A673 (cell line): Measurements from ENCODE around the gene TBC1D5. TPM values are rescaled to one million over a fixed set of nuclear protein-coding genes. Genes with fewer than 3 reads are reported as not detected.

Experiments used
- BruUV-seq: library from RNA; stranded (reverse); fragments of 400-500 nt; replicated peaks from 2 replicates; lab custom pipeline; 2021; lab: Mats Ljungman, UMichigan
- CTCF ChIA-PET: fragments of 300-600 bp; sonication (Branson Sonifier 250); formaldehyde crosslinking; loops from one replicate; lab custom pipeline; 2022; ENCODE audit warnings: antibody characterized with exemption; lab: Charles Lee
- POLR2A ChIA-PET: fragments of 300-600 bp; sonication (Branson Sonifier 250); formaldehyde crosslinking; loops from one replicate; lab custom pipeline; 2022; ENCODE audit warnings: antibody characterized with exemption; ENCODE audit not compliant: low non-redundant PET; lab: Charles Lee
- DNase-seq: peaks from one replicate; pipeline ENCODE4 v3.0.0-alpha.2; 2015; ENCODE audit warnings: low spot score
- H3K27ac ChIP-seq: fragments of 200-600 bp; sonication (generic); 2 replicates; pipeline ENCODE4 v1.5.1; 2016; ENCODE audit warnings: mixed run types, low read depth, mild to moderate bottlenecking, mixed read lengths, antibody characterized with exemption, low read length; ENCODE audit not compliant: poor library complexity, severe bottlenecking
- H3K27me3 ChIP-seq: fragments of 200-600 bp; sonication (generic); replicated peaks from 2 replicates; pipeline ENCODE4 v1.6.1; 2017; ENCODE audit warnings: mixed run types, low read depth, mild to moderate bottlenecking, mixed read lengths, antibody characterized with exemption, low read length; ENCODE audit not compliant: insufficient read depth, poor library complexity
- H3K36me3 ChIP-seq: fragments of 200-600 bp; sonication (generic); 2 replicates; pipeline ENCODE4 v1.6.1; 2016; ENCODE audit warnings: mixed run types, mild to moderate bottlenecking, mixed read lengths, antibody characterized with exemption, low read length; ENCODE audit not compliant: insufficient read depth, poor library complexity, severe bottlenecking
- H3K4me1 ChIP-seq: fragments of 200-600 bp; sonication (generic); 2 replicates; pipeline ENCODE4 v1.6.1; 2017; ENCODE audit warnings: mixed run types, mild to moderate bottlenecking, mixed read lengths, antibody characterized with exemption, low read length; ENCODE audit not compliant: insufficient read depth, poor library complexity, severe bottlenecking
- H3K4me3 ChIP-seq: fragments of 200-600 bp; sonication (generic); 2 replicates; pipeline ENCODE4 v1.5.1; 2016; ENCODE audit warnings: low read depth, mixed run types, mild to moderate bottlenecking, mixed read lengths, low read length; ENCODE audit not compliant: poor library complexity, severe bottlenecking
- H3K9me3 ChIP-seq: fragments of 200-600 bp; sonication (generic); 2 replicates; pipeline ENCODE4 v1.6.1; 2016; ENCODE audit warnings: mixed run types, low read depth, mild to moderate bottlenecking, mixed read lengths, antibody characterized with exemption, low read length; ENCODE audit not compliant: poor library complexity, severe bottlenecking
- EZH2 ChIP-seq: fragments of 200-600 bp; sonication (generic); IDR thresholded peaks from 2 replicates; pipeline ENCODE4 v1.6.1; 2017; ENCODE audit warnings: borderline replicate concordance, low read depth, mild to moderate bottlenecking, mixed read lengths, antibody characterized with exemption, low read length; ENCODE audit not compliant: poor library complexity, severe bottlenecking
- intact Hi-C: fragments of 100-400 bp; cut with micrococcal nuclease; formaldehyde crosslinking; loops from one replicate; pipeline ENCODE4 v1.10.0; 2022; ENCODE audit not compliant: unreplicated experiment
- total RNA-seq: library from RNA; stranded (reverse); gene quantifications from 2 replicates; pipeline ENCODE4 v1.2.3, GENCODE V29; 2021
- TF ChIP-seq, protein P1 (sequence below): fragments of 300-800, 200-600 bp; sonication (generic); conservative IDR thresholded peaks from 2 replicates; pipeline ENCODE4 v1.5.1; 2017; ENCODE audit warnings: low read depth, mild to moderate bottlenecking, antibody characterized with exemption, low read length, moderate library complexity, mixed read lengths

The TBC1D5 gene
- total RNA-seq, 1 experiment from 2014 or later = 40.7 TPM

DNA sequence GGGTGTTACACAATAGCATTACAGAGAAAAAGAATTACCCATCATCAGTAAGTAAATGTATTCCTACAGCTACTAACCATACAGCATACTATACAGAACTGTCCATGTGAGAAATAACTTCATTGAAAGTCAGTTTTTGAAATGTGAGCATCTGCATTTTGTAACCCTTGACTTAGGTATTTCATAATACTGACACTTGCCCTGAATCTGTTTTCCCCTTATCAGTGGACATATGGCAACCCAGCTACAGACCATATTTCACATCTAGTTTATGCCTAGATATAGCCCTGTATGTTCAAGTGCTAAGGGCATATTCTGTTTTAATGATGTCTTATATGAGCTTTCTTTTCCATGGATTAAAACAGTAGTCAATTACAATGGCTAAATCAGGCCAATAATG is 297.6 kb downstream of the TBC1D5 start:
- no peaks in the 10 kb centered on the region for H3K36me3 ChIP-seq

DNA sequence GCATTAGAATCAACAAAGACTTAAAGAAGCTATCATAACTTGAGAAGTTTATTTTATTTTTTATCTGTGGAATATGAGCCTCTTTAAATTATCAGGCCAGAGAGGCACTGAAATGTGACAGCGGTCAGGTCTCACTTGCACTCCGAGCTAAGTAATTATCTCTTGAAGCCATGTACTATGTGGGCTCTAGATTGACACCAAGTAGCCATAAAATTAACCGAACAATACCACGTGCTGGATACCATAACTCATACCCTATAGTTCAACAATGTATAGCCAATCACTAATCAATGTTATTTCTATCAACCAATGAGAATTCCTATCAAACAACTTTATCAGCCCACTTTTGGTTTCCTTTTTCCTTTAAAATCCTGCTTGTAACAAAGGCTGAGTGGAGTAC is 299.3 kb downstream of the TBC1D5 start:
- no peaks in the 10 kb centered on the region for H3K9me3 ChIP-seq
- TF ChIP-seq, protein P1, sequence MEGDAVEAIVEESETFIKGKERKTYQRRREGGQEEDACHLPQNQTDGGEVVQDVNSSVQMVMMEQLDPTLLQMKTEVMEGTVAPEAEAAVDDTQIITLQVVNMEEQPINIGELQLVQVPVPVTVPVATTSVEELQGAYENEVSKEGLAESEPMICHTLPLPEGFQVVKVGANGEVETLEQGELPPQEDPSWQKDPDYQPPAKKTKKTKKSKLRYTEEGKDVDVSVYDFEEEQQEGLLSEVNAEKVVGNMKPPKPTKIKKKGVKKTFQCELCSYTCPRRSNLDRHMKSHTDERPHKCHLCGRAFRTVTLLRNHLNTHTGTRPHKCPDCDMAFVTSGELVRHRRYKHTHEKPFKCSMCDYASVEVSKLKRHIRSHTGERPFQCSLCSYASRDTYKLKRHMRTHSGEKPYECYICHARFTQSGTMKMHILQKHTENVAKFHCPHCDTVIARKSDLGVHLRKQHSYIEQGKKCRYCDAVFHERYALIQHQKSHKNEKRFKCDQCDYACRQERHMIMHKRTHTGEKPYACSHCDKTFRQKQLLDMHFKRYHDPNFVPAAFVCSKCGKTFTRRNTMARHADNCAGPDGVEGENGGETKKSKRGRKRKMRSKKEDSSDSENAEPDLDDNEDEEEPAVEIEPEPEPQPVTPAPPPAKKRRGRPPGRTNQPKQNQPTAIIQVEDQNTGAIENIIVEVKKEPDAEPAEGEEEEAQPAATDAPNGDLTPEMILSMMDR = no peak
- TF ChIP-seq EZH2 = no peak
- no peak overlapping the region for H3K27ac ChIP-seq
- DNase-seq = no peak
- H3K27me3 ChIP-seq = no peaks in the 10 kb centered on the region
- CTCF ChIA-PET = no interaction called here
- H3K4me1 ChIP-seq = no peaks in the 10 kb centered on the region
- POLR2A ChIA-PET = no interaction called here
- no peak overlapping the region for H3K4me3 ChIP-seq
- no peaks in the 10 kb centered on the region for H3K36me3 ChIP-seq
- intact Hi-C loops = no loop called here
- BruUV-seq = no TSS peak

More for the DNA sequence above, 297.6 kb downstream of the TBC1D5 start:
- no peaks in the 10 kb centered on the region for H3K4me1 ChIP-seq
- no peak for DNase-seq
- BruUV-seq = no TSS peak
- H3K27ac ChIP-seq = no peak overlapping the region
- intact Hi-C loops = no loop called here
- TF ChIP-seq, protein P1 = no peak
- H3K27me3 ChIP-seq = no peaks in the 10 kb centered on the region
- no peak overlapping the region for H3K4me3 ChIP-seq
- H3K9me3 ChIP-seq = no peaks in the 10 kb centered on the region
- CTCF ChIA-PET = no interaction called here
- POLR2A ChIA-PET = no interaction called here

DNA sequence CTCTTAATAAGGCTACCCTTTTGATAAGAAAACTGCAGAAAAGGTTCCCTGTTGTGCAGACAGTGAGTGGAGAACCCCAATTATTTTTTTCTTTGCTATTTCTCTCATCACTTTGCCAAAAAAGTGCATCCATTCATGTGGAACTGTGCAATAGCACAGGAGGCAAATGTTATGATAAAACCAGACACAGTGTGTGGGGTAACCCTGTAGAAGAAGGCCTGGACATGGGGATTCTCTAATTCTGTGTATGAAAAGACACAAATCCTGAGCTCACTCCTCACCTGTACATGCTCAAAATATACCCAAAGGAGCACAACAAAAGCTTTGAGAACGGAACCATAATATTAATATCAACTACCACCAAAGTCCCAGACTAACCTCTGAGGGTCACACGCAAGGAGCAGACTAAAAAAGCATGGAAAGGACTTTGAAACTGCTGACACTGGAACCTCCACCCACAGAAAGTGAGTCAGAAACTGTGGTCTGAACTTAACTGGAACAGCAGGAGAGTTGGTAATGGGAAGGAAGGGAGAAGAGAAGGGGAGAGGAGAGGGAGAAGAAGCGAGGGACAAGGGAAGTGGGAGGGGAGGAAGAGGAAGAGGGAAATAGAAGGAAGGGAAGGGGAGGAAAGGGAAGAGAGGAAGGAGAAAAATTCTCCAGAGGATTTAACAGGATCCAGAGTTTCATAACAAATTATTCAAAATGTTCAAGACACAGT is 299.9 kb downstream of the TBC1D5 start:
- no peak overlapping the region for H3K4me3 ChIP-seq
- H3K36me3 ChIP-seq = no peaks in the 10 kb centered on the region
- H3K4me1 ChIP-seq = no peaks in the 10 kb centered on the region
- no peaks in the 10 kb centered on the region for H3K9me3 ChIP-seq
- CTCF ChIA-PET = no interaction called here
- H3K27me3 ChIP-seq = no peaks in the 10 kb centered on the region
- H3K27ac ChIP-seq = no peak overlapping the region
- DNase-seq = no peak
- intact Hi-C loops = no loop called here
- POLR2A ChIA-PET = no interaction called here
- BruUV-seq = no TSS peak
- TF ChIP-seq, protein P1 = no peak
- no peak for TF ChIP-seq EZH2
